Immature natural killer cell (primary cell): ENCODE data around the gene ANKRD50. TPM values are rescaled to one million over a fixed set of nuclear protein-coding genes. Genes with fewer than 3 reads are reported as not detected.

Experiments used
- DNase-seq, 3 donors: peaks; one replicate each; pipeline ENCODE4 v3.0.0; 2022; ENCODE audit warnings: mixed read lengths in 1 of 3
- H3K27ac Mint-ChIP-seq, 6 donors: one replicate each; pipeline ENCODE4 v1.8.0; 2020; ENCODE audit warnings: mixed read lengths in 6 of 6, mild to moderate bottlenecking in 5 of 6, inconsistent platforms in 4 of 6, moderate library complexity in 3 of 6
- H3K27me3 Mint-ChIP-seq, 3 donors: one replicate each; pipeline ENCODE4 v1.8.0; 2020 to 2021; ENCODE audit warnings: low read depth in 3 of 3, mild to moderate bottlenecking in 3 of 3, mixed read lengths in 3 of 3, moderate library complexity in 3 of 3, inconsistent platforms in 1 of 3
- H3K36me3 Mint-ChIP-seq, 3 donors: one replicate each; pipeline ENCODE4 v1.8.0; 2020; ENCODE audit warnings: mixed read lengths in 3 of 3, inconsistent platforms in 2 of 3, mild to moderate bottlenecking in 2 of 3
- H3K4me1 Mint-ChIP-seq, 2 donors: one replicate each; pipeline ENCODE4 v1.8.0; 2020; ENCODE audit warnings: inconsistent platforms in 2 of 2, mild to moderate bottlenecking in 2 of 2, mixed read lengths in 2 of 2, moderate library complexity in 1 of 2
- H3K4me3 Mint-ChIP-seq, 5 donors: one replicate each; pipeline ENCODE4 v1.8.0; 2020; ENCODE audit warnings: mild to moderate bottlenecking in 5 of 5, mixed read lengths in 5 of 5, inconsistent platforms in 3 of 5, moderate library complexity in 3 of 5
- H3K9me3 Mint-ChIP-seq, 6 donors: one replicate each; pipeline ENCODE4 v1.8.0; 2020; ENCODE audit warnings: mild to moderate bottlenecking in 6 of 6, mixed read lengths in 6 of 6, inconsistent platforms in 4 of 6, moderate library complexity in 3 of 6
- polyA plus RNA-seq, 3 donors: library from polyadenylated mRNA; unstranded; fragments of 300-500 nt; fragmentation: Illumina TruSeq; gene quantifications; one replicate each; pipeline ENCODE4 v1.2.3, GENCODE V29; 2021

The ANKRD50 gene
- polyA plus RNA-seq, 3 donors from 2014 or later = 0.59 to 0.60 TPM; not detected in 1

DNA sequence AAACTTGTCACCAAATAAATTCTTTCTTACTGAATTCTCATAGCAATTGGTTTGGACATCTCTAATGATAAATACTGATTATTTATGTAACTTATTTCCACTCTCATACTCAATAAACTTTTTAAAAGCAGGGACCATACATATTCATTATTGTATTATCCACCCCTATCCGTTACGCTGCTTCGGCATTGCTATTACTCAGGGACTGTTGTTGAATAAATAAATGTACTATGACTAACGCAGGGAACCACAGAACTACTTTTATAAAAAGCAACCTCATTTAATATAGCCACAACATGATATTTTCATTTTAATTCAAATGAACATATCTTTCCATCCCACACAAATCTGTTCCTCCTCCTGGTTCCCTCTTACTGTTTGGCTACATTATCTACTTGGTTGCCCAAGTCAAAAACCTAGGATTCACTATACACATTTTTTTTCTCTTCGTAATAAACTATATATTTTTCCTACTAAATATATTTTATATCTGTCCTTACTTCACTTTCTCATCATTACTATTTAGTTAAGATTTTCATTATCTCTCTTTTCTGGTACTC lies 14.9 kb upstream of the ANKRD50 start:
- Mint-ChIP-seq H3K4me3 (no peak overlapping the region), H3K27ac (no peak overlapping the region), H3K4me1 (no peaks in the 10 kb centered on the region), H3K36me3 (no peaks in the 10 kb centered on the region), H3K9me3 (peaks cover 0 to 3% (median 0%) of the 10 kb centered on the region in 6 donors), H3K27me3 (peaks cover 3 to 5% (median 4%) of the 10 kb centered on the region in 3 donors)
- no peak for DNase-seq

GRCh38 chr4:124726269-124726668 lies 13.7 kb upstream of the ANKRD50 start:
- Mint-ChIP-seq H3K27ac (no peak overlapping the region), H3K4me1 (no peaks in the 10 kb centered on the region), H3K9me3 (peaks cover 0 to 3% (median 0%) of the 10 kb centered on the region in 6 donors), H3K36me3 (no peaks in the 10 kb centered on the region), H3K27me3 (peaks cover 2 to 4% (median 3%) of the 10 kb centered on the region in 3 donors), H3K4me3 (no peak overlapping the region)
- no peak for DNase-seq

GRCh38 chr4:124722071-124722470 lies 9.5 kb upstream of the ANKRD50 start:
- no peaks in the 10 kb centered on the region for H3K9me3 Mint-ChIP-seq
- no peak for DNase-seq
- peaks cover 2 to 4% (median 3%) of the 10 kb centered on the region in 3 donors for H3K27me3 Mint-ChIP-seq
- no peak overlapping the region for H3K27ac Mint-ChIP-seq
- no peak overlapping the region for H3K4me3 Mint-ChIP-seq
- H3K36me3 Mint-ChIP-seq = no peaks in the 10 kb centered on the region
- no peaks in the 10 kb centered on the region for H3K4me1 Mint-ChIP-seq

GRCh38 chr4:124717101-124717500 lies 4.6 kb upstream of the ANKRD50 start:
- H3K27ac Mint-ChIP-seq = no peak overlapping the region
- H3K4me3 Mint-ChIP-seq = no peak overlapping the region
- H3K36me3 Mint-ChIP-seq = no peaks in the 10 kb centered on the region
- H3K27me3 Mint-ChIP-seq = peaks cover 2 to 6% (median 5%) of the 10 kb centered on the region in 3 donors
- H3K9me3 Mint-ChIP-seq = no peaks in the 10 kb centered on the region
- no peak for DNase-seq
- H3K4me1 Mint-ChIP-seq = peaks cover 6 to 11% of the 10 kb centered on the region in 2 donors

GRCh38 chr4:124713185-124713592 lies 657 bp upstream of the ANKRD50 start:
- peak; percentile 15 to 34 (median 26) for DNase-seq
- H3K4me3 Mint-ChIP-seq = peak overlapping the region; percentile 83 to 91 (median 88)
- H3K9me3 Mint-ChIP-seq = no peaks in the 10 kb centered on the region
- no peaks in the 10 kb centered on the region for H3K36me3 Mint-ChIP-seq
- peak overlapping the region; percentile 52 to 91 (median 78) for H3K27ac Mint-ChIP-seq
- peaks cover 5 to 9% (median 6%) of the 10 kb centered on the region in 3 donors for H3K27me3 Mint-ChIP-seq
- peaks cover 6 to 11% of the 10 kb centered on the region in 2 donors for H3K4me1 Mint-ChIP-seq

- H3K36me3 Mint-ChIP-seq = no peaks in the 10 kb centered on the region
- H3K4me3 Mint-ChIP-seq = no peak overlapping the region
- peaks cover 5 to 10% (median 6%) of the 10 kb centered on the region in 3 donors for H3K27me3 Mint-ChIP-seq
- H3K27ac Mint-ChIP-seq = peak overlapping the region in 1 of 6 donors; percentile 70
- peak; percentile 8 to 17 (median 9) for DNase-seq
- H3K4me1 Mint-ChIP-seq = peaks cover 6 to 11% of the 10 kb centered on the region in 2 donors
- no peaks in the 10 kb centered on the region for H3K9me3 Mint-ChIP-seq
Observed at GRCh38 chr4:124711471-124712371, 811 bp downstream of the ANKRD50 start.

- no peak for DNase-seq
- no peak overlapping the region for H3K4me3 Mint-ChIP-seq
- peaks cover 5 to 10% (median 6%) of the 10 kb centered on the region in 3 donors for H3K27me3 Mint-ChIP-seq
Observed at GRCh38 chr4:124710911-124711310, 1.6 kb downstream of the ANKRD50 start.

GRCh38 chr4:124710015-124710741 lies 2.4 kb downstream of the ANKRD50 start:
- no peak overlapping the region for H3K4me3 Mint-ChIP-seq
- H3K4me1 Mint-ChIP-seq = peaks cover 6 to 11% of the 10 kb centered on the region in 2 donors
- no peaks in the 10 kb centered on the region for H3K9me3 Mint-ChIP-seq
- no peak overlapping the region for H3K27ac Mint-ChIP-seq
- DNase-seq = no peak
- H3K27me3 Mint-ChIP-seq = peaks cover 5 to 10% (median 6%) of the 10 kb centered on the region in 3 donors
- no peaks in the 10 kb centered on the region for H3K36me3 Mint-ChIP-seq

More at GRCh38 chr4:124710911-124711310, 1.6 kb downstream of the ANKRD50 start:
- Mint-ChIP-seq H3K27ac (no peak overlapping the region), H3K9me3 (no peaks in the 10 kb centered on the region), H3K4me1 (peaks cover 6 to 11% of the 10 kb centered on the region in 2 donors), H3K36me3 (no peaks in the 10 kb centered on the region)

DNA sequence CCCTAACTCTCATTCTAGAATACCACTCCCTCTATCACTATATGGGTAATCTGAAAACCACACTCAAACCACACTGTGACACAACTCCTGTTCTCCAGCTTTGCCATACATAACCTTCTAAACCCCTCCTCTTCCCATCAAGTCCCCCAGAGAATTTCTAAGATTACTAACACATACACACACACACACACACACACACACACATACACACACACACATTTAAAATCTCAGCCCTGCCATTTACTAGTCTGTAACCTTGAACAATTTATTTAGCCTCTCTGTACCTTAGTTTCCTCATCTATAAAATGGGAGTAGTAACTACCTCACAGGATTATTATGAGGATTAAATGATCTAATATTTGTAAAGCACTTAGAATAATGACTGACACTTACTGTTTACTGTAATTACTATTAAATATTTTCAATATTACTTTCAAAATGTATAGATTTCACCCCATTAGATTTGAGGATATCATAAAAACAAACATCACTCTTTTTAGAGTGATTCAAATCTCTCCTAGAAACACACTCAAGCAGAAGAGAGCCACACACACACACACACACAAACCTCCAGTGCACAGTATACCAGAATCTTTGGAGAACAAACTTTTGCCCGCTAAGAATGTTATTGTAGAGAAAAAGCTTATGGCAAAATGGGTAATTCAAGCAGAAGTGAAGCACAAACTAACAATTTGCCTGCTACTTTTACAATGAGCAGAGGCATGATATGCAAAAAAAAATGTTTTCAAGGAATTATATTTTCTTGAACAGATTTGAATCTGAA lies 3.8 kb downstream of the ANKRD50 start:
- H3K4me1 Mint-ChIP-seq = peaks cover 6 to 9% of the 10 kb centered on the region in 2 donors
- no peaks in the 10 kb centered on the region for H3K9me3 Mint-ChIP-seq
- H3K4me3 Mint-ChIP-seq = no peak overlapping the region
- H3K36me3 Mint-ChIP-seq = no peaks in the 10 kb centered on the region
- DNase-seq = no peak
- H3K27ac Mint-ChIP-seq = no peak overlapping the region
- peaks cover 5 to 10% (median 6%) of the 10 kb centered on the region in 3 donors for H3K27me3 Mint-ChIP-seq

DNA sequence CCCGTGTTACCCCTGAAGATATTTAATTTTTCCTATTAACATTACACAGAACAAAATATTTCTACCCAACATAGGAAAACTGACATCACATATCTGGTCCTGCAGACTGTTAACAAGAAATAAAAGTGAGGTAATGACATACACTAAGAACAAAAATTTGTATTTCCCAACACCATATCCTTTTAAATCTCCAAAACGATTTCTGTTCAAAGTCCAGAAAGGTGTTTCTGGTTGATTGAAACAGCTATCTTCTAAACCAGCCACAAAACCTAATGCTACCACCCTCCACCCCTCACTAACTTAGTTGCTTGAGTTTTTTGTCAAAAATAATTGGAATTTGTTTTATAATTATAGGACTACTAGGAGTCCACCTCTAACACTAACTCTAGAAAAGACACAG lies 7.1 kb downstream of the ANKRD50 start:
- Mint-ChIP-seq H3K27me3 (peaks cover 1 to 9% (median 2%) of the 10 kb centered on the region in 3 donors), H3K27ac (no peak overlapping the region), H3K36me3 (peaks cover 0 to 3% (median 0%) of the 10 kb centered on the region in 3 donors), H3K4me1 (no peaks in the 10 kb centered on the region), H3K9me3 (no peaks in the 10 kb centered on the region), H3K4me3 (no peak overlapping the region)
- DNase-seq = no peak

GRCh38 chr4:124703154-124703553 lies 9.4 kb downstream of the ANKRD50 start:
- Mint-ChIP-seq H3K4me3 (no peak overlapping the region), H3K9me3 (no peaks in the 10 kb centered on the region), H3K27me3 (peaks cover 0 to 5% (median 2%) of the 10 kb centered on the region in 3 donors), H3K36me3 (peaks cover 0 to 3% (median 0%) of the 10 kb centered on the region in 3 donors), H3K4me1 (no peaks in the 10 kb centered on the region), H3K27ac (no peak overlapping the region)
- no peak for DNase-seq

DNA sequence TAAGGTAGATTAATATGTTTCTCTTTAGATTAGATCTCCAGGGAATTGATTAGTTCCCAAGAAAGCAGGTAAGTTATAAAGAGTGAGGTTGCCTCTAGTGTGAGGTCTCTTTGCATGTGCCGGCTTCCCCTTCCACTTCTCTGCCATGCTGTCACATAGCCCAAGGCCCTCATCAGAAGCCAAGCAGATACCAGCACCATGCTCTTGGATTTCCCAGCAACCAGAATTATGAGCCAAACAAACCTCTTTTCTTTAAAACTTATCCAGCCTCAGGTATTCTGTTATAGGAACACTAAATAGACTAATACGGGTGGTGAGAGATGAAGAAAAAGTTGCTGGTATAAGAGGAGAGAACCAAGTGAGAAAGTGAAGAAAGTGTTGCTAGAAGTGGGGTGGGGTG lies 15.1 kb downstream of the ANKRD50 start:
- no peak overlapping the region for H3K27ac Mint-ChIP-seq
- no peak overlapping the region for H3K4me3 Mint-ChIP-seq
- H3K9me3 Mint-ChIP-seq = peaks cover 0 to 4% (median 0%) of the 10 kb centered on the region in 6 donors

GRCh38 chr4:124696182-124696581 lies 16.4 kb downstream of the ANKRD50 start:
- no peak overlapping the region for H3K4me3 Mint-ChIP-seq
- H3K27ac Mint-ChIP-seq = no peak overlapping the region
- H3K27me3 Mint-ChIP-seq = no peaks in the 10 kb centered on the region
- H3K4me1 Mint-ChIP-seq = no peaks in the 10 kb centered on the region
- no peak for DNase-seq
- H3K9me3 Mint-ChIP-seq = peaks cover 0 to 4% (median 0%) of the 10 kb centered on the region in 6 donors
- peaks cover 0 to 3% (median 0%) of the 10 kb centered on the region in 3 donors for H3K36me3 Mint-ChIP-seq

More for the DNA sequence above, 15.1 kb downstream of the ANKRD50 start:
- H3K4me1 Mint-ChIP-seq = no peaks in the 10 kb centered on the region
- no peaks in the 10 kb centered on the region for H3K27me3 Mint-ChIP-seq
- no peak for DNase-seq
- H3K36me3 Mint-ChIP-seq = peaks cover 0 to 3% (median 0%) of the 10 kb centered on the region in 3 donors
